H1 (cell line): Measurements from ENCODE around the gene ATP6V1E1. TPM values are rescaled to one million over a fixed set of nuclear protein-coding genes. Genes with fewer than 3 reads are reported as not detected.

Experiments used
- CTCF ChIA-PET: fragments of 300-600 bp; sonication (Branson Sonifier 250); formaldehyde crosslinking; loops from one replicate; lab custom pipeline; 2021; ENCODE audit not compliant: partially characterized antibody; lab: Charles Lee
- POLR2A ChIA-PET: fragments of 300-600 bp; sonication (Branson Sonifier 250); formaldehyde crosslinking; loops from one replicate; lab custom pipeline; 2021; ENCODE audit warnings: inconsistent platforms; ENCODE audit not compliant: partially characterized antibody; lab: Charles Lee
- DNase-seq, 2 experiments: peaks; one replicate each; pipeline versions ENCODE4 v3.0.0 to v3.0.0-alpha.2; 2010 to 2022; ENCODE audit warnings: low spot score in 2 of 2, low read depth in 1 of 2, mixed read lengths in 1 of 2
- FAIRE-seq: peaks from 2 replicates; lab custom pipeline; 2011; peaks lifted over from hg19 to GRCh38; lab: Jason Lieb, UNC
- H2AFZ ChIP-seq: 2 replicates; pipeline ENCODE4 v1.8.1; 2012; ENCODE audit warnings: low read length, inconsistent platforms
- H2AK5ac ChIP-seq: 2 replicates; pipeline ENCODE4 v1.6.1; 2013; ENCODE audit warnings: low read depth, low read length
- H2BK120ac ChIP-seq: replicated peaks from 2 replicates; pipeline ENCODE3; 2013; ENCODE audit warnings: low read depth, low read length, inconsistent platforms
- H2BK12ac ChIP-seq: 2 replicates; pipeline ENCODE4 v1.6.1; 2013; ENCODE audit warnings: low read depth, low read length
- H2BK15ac ChIP-seq: 2 replicates; pipeline ENCODE4 v1.6.1; 2013; ENCODE audit warnings: low read length
- H2BK20ac ChIP-seq: 2 replicates; pipeline ENCODE4 v1.6.1; 2013; ENCODE audit warnings: low read length
- H2BK5ac ChIP-seq: 2 replicates; pipeline ENCODE4 v1.6.1; 2013; ENCODE audit warnings: low read depth, low read length
- H3K14ac ChIP-seq: 2 replicates; pipeline ENCODE4 v1.6.1; 2013; ENCODE audit warnings: inconsistent platforms; ENCODE audit not compliant: insufficient read length
- H3K18ac ChIP-seq: 2 replicates; pipeline ENCODE4 v1.6.1; 2013; ENCODE audit warnings: low read length; ENCODE audit errors: extremely low read depth
- H3K23ac ChIP-seq: 2 replicates; pipeline ENCODE4 v1.6.1; 2013; ENCODE audit warnings: inconsistent platforms; ENCODE audit not compliant: insufficient read length
- H3K23me2 ChIP-seq: 2 replicates; pipeline ENCODE4 v1.6.1; 2013; ENCODE audit warnings: low read depth, low read length
- H3K27ac ChIP-seq: 2 replicates; pipeline ENCODE4 v1.6.1; 2011; ENCODE audit warnings: low read depth, low read length, inconsistent platforms
- H3K27me3 ChIP-seq, 4 experiments: replicated peaks in 1 of 4; 1 replicate in 1 of 4; 2 replicates in 3 of 4; pipeline versions ENCODE4 v1.6.1 to v1.8.1; 2011 to 2013; ENCODE audit warnings: low read length in 3 of 4, mild to moderate bottlenecking in 3 of 4, inconsistent platforms in 2 of 4, mixed read lengths in 2 of 4, moderate library complexity in 1 of 4; ENCODE audit not compliant: control insufficient read depth in 3 of 4, insufficient read depth in 3 of 4; ENCODE audit errors: extremely low read depth in 1 of 4
- H3K36me3 ChIP-seq, 4 experiments: 2 replicates each; pipeline versions ENCODE4 v1.6.1 to v1.8.1; 2011 to 2013; ENCODE audit warnings: mild to moderate bottlenecking in 4 of 4, low read length in 3 of 4, moderate library complexity in 2 of 4, control low read depth in 1 of 4, inconsistent platforms in 1 of 4; ENCODE audit not compliant: insufficient read depth in 4 of 4, control insufficient read depth in 2 of 4
- H3K4ac ChIP-seq: replicated peaks from 2 replicates; pipeline ENCODE3; 2013; ENCODE audit warnings: low read length, low read depth, mixed read lengths, inconsistent platforms; ENCODE audit not compliant: insufficient read length
- H3K4me1 ChIP-seq, 4 experiments: replicated peaks in 1 of 4; 1 replicate in 1 of 4; 2 replicates in 3 of 4; pipeline versions ENCODE4 v1.6.1 to v1.8.1; 2011 to 2013; ENCODE audit warnings: low read length in 3 of 4, inconsistent platforms in 2 of 4, mixed read lengths in 1 of 4; ENCODE audit not compliant: insufficient read depth in 4 of 4, control insufficient read depth in 3 of 4
- H3K4me2 ChIP-seq, 2 experiments: 2 replicates each; pipeline versions ENCODE4 v1.6.1 to v1.8.1; 2011 to 2013; ENCODE audit warnings: low read depth in 2 of 2, low read length in 2 of 2, control low read depth in 1 of 2, inconsistent platforms in 1 of 2, mild to moderate bottlenecking in 1 of 2; ENCODE audit not compliant: insufficient read depth in 1 of 2
- H3K4me3 ChIP-seq, 4 experiments: fragments of 200-600, 300-600 bp in 1 of 4; sonication (generic), shearing (Covaris generic), sonication (Bioruptor Twin) in 1 of 4; 2 replicates each; pipeline versions ENCODE4 v1.5.1 to v1.8.1; 2011 to 2016; ENCODE audit warnings: low read length in 4 of 4, low read depth in 3 of 4, control low read depth in 2 of 4, inconsistent platforms in 2 of 4, mild to moderate bottlenecking in 2 of 4, mixed read lengths in 1 of 4, moderate library complexity in 1 of 4; ENCODE audit not compliant: insufficient read depth in 2 of 4; ENCODE audit errors: extremely low read depth in 1 of 4
- H3K56ac ChIP-seq: replicated peaks from 2 replicates; pipeline ENCODE3; 2013; ENCODE audit warnings: low read depth, mild to moderate bottlenecking, mixed read lengths, low read length, inconsistent platforms; ENCODE audit not compliant: insufficient read length
- H3K79me1 ChIP-seq: 2 replicates; pipeline ENCODE4 v1.6.1; 2013; ENCODE audit warnings: low read depth, low read length, control low read depth
- H3K79me2 ChIP-seq, 2 experiments: 2 replicates each; pipeline versions ENCODE4 v1.6.1 to v1.8.1; 2012 to 2013; ENCODE audit warnings: low read length in 2 of 2, mild to moderate bottlenecking in 2 of 2, inconsistent platforms in 1 of 2; ENCODE audit not compliant: insufficient read depth in 2 of 2, control insufficient read depth in 1 of 2
- H3K9ac ChIP-seq, 4 experiments: replicated peaks in 1 of 4; 1 replicate in 1 of 4; 2 replicates in 3 of 4; pipeline versions ENCODE4 v1.6.1 to v1.8.1; 2011 to 2013; ENCODE audit warnings: low read depth in 3 of 4, low read length in 3 of 4, control low read depth in 2 of 4, mild to moderate bottlenecking in 2 of 4, moderate library complexity in 2 of 4, inconsistent platforms in 1 of 4; ENCODE audit errors: extremely low read depth in 1 of 4
- H3K9me3 ChIP-seq, 2 experiments: 2 replicates each; pipeline versions ENCODE4 v1.6.1 to v1.8.1; 2012 to 2013; ENCODE audit warnings: mild to moderate bottlenecking in 2 of 2, moderate library complexity in 2 of 2, control low read depth in 1 of 2, inconsistent platforms in 1 of 2, low read depth in 1 of 2, low read length in 1 of 2, mixed read lengths in 1 of 2; ENCODE audit not compliant: insufficient read depth in 2 of 2
- H4K20me1 ChIP-seq, 2 experiments: replicated peaks in 1 of 2; 2 replicates each; pipeline versions ENCODE3 to v1.8.1; 2011 to 2013; ENCODE audit warnings: inconsistent platforms in 2 of 2, low read length in 2 of 2, mild to moderate bottlenecking in 1 of 2; ENCODE audit not compliant: insufficient read depth in 2 of 2, control insufficient read depth in 1 of 2
- H4K5ac ChIP-seq: 2 replicates; pipeline ENCODE4 v1.6.1; 2013; ENCODE audit warnings: low read length, low read depth, mixed read lengths, inconsistent platforms; ENCODE audit not compliant: insufficient read length
- H4K8ac ChIP-seq: 2 replicates; pipeline ENCODE4 v1.8.0; 2013; ENCODE audit warnings: mild to moderate bottlenecking, moderate library complexity, low read length, inconsistent platforms; ENCODE audit not compliant: insufficient read depth; ENCODE audit errors: extremely low read depth
- H4K91ac ChIP-seq: replicated peaks from 2 replicates; pipeline ENCODE3; 2013; ENCODE audit warnings: low read length, mixed read lengths, inconsistent platforms; ENCODE audit not compliant: insufficient read length
- MAX ChIP-seq: IDR thresholded peaks from 2 replicates; pipeline ENCODE4 v1.6.1; 2012; ENCODE audit warnings: inconsistent platforms
- WGBS, 2 experiments: shearing (Covaris generic) in 1 of 2; methylation state at CpG; one replicate each; pipeline versions ENCODE4 v1.1.6 to v1.1.7; 2013 to 2015; ENCODE audit warnings: low lambda C conversion rate in 2 of 2, mixed read lengths in 2 of 2, inconsistent platforms in 1 of 2, low coverage in 1 of 2, missing lambda C conversion rate in 1 of 2; ENCODE audit not compliant: insufficient replicate concordance in 2 of 2, insufficient coverage in 1 of 2, insufficient read length in 1 of 2; ENCODE audit errors: extremely low coverage in 1 of 2, missing lambda C conversion rate in 1 of 2; 5-methylcytosine and 5-hydroxymethylcytosine counted together
- polyA plus RNA-seq, 7 experiments: library from polyadenylated mRNA; depleted of rRNA in 3 of 7; stranded (reverse) in 5 of 7; unstranded in 2 of 7; fragments of >200 nt in 5 of 7; fragments of 200-250 nt in 2 of 7; gene quantifications; 1 replicate in 5 of 7; 2 replicates in 1 of 7; 4 replicates in 1 of 7; pipeline versions ENCODE4 v1.2.1 to v1.2.3, GENCODE V29; 2011 to 2013; ENCODE audit warnings: missing spikeins in 2 of 7, mixed read lengths in 2 of 7
- total RNA-seq: library from RNA; stranded (reverse); fragmentation: NEBNext Ultra II Directional; extraction: Animal tissue kit (Norgen Biotek cat#: 25700); gene quantifications from 2 replicates; pipeline ENCODE4 v1.2.1, GENCODE V29; 2021

The ATP6V1E1 gene
- total and polyA plus RNA-seq, 2 of the 8 experiments (the other 6 are each of a cell fraction or from before 2014, with no cell fraction given) = 80.4 to 88.1 TPM

DNA sequence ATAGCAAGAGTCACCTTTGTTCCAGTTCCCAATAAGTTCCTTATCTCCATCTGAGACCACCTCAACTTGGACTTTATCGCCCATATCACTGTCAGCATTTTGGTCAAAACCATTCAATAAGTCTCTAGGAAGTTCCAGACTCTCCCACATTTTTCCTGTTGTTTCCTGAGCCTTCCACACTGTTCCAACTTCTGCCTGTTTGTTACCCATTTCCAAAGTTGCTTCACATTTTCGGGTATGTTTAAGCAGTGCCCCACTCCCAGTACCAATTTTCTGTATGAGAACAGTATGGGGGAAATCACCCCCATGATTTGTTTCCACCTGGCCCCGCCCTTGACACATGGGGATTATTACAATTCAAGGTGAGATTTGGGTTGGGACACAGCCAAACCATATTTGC is 36.7 kb upstream of the ATP6V1E1 start:
- H3K4ac ChIP-seq = no peak overlapping the region
- POLR2A ChIA-PET = no interaction called here
- TF ChIP-seq MAX = no peak
- TF ChIP-seq, all 59 proteins: peak for 0
- Histone ChIP-seq H2BK5ac (no peak overlapping the region), H2BK20ac (no peak overlapping the region), H4K5ac (no peak overlapping the region), H3K4me3 (no peak overlapping the region), H3K9me3 (peaks cover 7 to 8% of the 10 kb centered on the region in 2 experiments; a peak in 1 of 4 replicates), H3K56ac (no peak overlapping the region), H3K18ac (no peak overlapping the region), H3K79me2 (no peaks in the 10 kb centered on the region), H4K91ac (no peak overlapping the region), H3K36me3 (peaks cover 0 to 18% (median 10%) of the 10 kb centered on the region in 4 experiments; a peak in 6 of 8 replicates), H3K9ac (no peak overlapping the region), H4K20me1 (peaks cover 0 to 2% of the 10 kb centered on the region in 2 experiments), H3K79me1 (no peaks in the 10 kb centered on the region; the same call in 1 of the 2 replicates), H2BK120ac (no peak overlapping the region), H3K23ac (no peak overlapping the region), H2AFZ (no peak overlapping the region), H3K23me2 (no peaks in the 10 kb centered on the region), H3K4me2 (no peak overlapping the region), H3K27ac (no peak overlapping the region), H3K27me3 (no peaks in the 10 kb centered on the region), H3K4me1 (no peaks in the 10 kb centered on the region), H4K8ac (no peak overlapping the region), H3K14ac (no peak overlapping the region), H2BK12ac (no peak overlapping the region), H2AK5ac (no peak overlapping the region), H2BK15ac (no peak overlapping the region)
- DNase-seq (no peak), FAIRE-seq (no peak)
- 80% methylated on average over 3 of the region's 3 CpGs; no CpG with 5 or more reads in 1 of the 2 experiments for WGBS, 2 experiments
- CTCF ChIA-PET = no interaction called here
